C4-2B (cell line): ENCODE data around the gene SLC6A13.

ENCODE experiments used
- H3K27ac ChIP-seq: fragments of 450-650 bp; 2 replicates; pipeline ENCODE4 v1.5.1; 2017
- CTCF ChIP-seq: fragments of 450-650 bp; conservative IDR thresholded peaks from 2 replicates; pipeline ENCODE4 v1.5.1; 2017; ENCODE audit warnings: mild to moderate bottlenecking
- ZFX ChIP-seq: fragments of 450-650 bp; IDR thresholded peaks from 2 replicates; pipeline ENCODE4 v1.6.1; 2017

Gene SLC6A13

GRCh38 chr12:174124-174523 is 88.5 kb downstream of the SLC6A13 start:
- no peak overlapping the region for H3K27ac ChIP-seq
- TF ChIP-seq CTCF: no peak
- TF ChIP-seq ZFX: no peak

- TF ChIP-seq CTCF (no peak), ZFX (no peak)
- no peak overlapping the region for H3K27ac ChIP-seq
These were observed 89.9 kb downstream of the SLC6A13 start for GRCh38 chr12:172732-173161.

- TF ChIP-seq CTCF: no peak
- no peak for TF ChIP-seq ZFX
- no peak overlapping the region for H3K27ac ChIP-seq
These were observed 90.6 kb downstream of the SLC6A13 start for GRCh38 chr12:171743-172676.

- TF ChIP-seq CTCF (no peak), ZFX (no peak)
- no peak overlapping the region for H3K27ac ChIP-seq
These were observed 91.4 kb downstream of the SLC6A13 start for GRCh38 chr12:171276-171675.
